Activated CD4-positive, CD25-positive, alpha-beta regulatory T cell treated with anti-CD3 and anti-CD28 coated beads, Interleukin-2, amount 50 U/mL, for 24 hours (primary cell): ENCODE data around the gene SERPINF2.
"Not testable (repeated sequence)": the region's sequence is repeated elsewhere in the genome, so short reads cannot be mapped to it uniquely, and the experiment has no call there.

Experiments
- ATAC-seq, 2 donors: fragments of 150-1000 bp; cut with Tn5 transposase; one replicate each; pipeline ENCODE4 v1.10.0; 2021; ENCODE audit warnings: mild to moderate bottlenecking in 1 of 2, moderate library complexity in 1 of 2

The SERPINF2 gene

DNA sequence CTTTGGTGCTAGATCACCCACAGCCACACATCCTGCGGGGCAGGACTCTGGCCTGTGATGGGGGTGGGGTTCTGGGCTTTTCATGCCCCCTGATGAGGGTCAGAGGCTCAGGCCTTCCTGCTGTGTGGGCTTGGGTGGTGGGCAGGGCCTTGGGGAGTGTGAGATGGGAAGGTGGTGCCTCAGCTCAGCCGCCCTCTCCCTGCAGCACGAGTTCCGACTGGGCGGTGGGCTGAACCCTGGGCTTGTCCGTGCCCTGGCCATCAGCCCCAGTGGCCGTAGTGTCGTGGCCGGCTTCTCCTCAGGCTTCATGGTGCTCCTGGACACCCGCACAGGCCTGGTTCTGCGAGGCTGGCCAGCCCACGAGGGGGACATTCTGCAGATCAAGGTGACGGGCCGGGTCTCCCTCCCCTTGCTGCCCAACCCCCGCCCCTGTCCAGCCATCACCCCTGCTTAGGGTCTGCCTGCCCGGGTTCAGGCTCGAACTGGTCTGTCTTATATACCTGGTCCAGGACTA lies 6.8 kb upstream of the SERPINF2 start:
- no peak for ATAC-seq

DNA sequence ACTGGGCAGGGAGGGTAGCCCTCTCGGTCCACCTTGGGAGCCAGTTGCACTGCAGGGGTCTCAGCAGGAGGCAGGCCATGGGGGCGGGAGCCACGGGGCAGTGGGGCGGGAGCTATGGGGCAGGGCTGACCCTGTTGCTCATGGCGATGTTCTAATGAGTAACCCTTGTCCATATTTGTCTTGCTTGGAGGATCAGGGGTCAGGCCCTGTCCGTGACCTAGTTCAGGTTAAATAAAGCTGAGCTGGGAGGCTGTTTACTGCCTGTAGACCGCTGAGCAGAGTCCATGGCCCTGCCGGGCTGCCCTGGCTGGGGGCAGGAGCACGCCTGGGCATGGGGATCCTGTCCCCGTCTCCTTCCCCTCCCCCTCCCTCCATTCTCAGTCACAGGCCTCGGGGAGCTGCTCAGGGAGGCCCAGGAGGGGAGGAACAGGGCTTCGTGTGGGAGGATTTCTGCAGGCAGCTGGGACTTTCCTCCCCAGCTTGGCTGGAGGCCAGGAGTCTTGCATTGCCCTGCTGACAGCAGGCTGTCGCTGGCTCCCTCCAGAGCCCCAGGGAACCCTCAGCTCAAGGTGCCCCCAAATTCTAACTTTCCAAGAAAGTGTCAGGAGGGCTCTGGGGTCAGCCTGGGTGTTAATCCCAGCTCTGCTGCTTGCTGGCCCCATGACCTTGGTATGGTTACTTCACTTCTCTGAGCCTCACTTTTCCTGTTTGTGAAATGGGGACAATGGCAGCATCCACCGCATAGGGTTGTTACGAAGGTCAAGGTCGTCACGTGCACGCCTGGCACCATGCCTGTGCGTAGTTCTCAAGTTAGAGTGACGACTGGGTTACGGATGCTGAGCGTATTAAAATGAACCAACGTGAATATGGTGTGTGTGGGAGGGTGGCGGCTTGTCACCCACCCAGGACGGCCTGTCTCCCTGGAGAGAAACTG lies 6.1 kb upstream of the SERPINF2 start:
- peak in 1 of 2 donors; percentile 51 for ATAC-seq

DNA sequence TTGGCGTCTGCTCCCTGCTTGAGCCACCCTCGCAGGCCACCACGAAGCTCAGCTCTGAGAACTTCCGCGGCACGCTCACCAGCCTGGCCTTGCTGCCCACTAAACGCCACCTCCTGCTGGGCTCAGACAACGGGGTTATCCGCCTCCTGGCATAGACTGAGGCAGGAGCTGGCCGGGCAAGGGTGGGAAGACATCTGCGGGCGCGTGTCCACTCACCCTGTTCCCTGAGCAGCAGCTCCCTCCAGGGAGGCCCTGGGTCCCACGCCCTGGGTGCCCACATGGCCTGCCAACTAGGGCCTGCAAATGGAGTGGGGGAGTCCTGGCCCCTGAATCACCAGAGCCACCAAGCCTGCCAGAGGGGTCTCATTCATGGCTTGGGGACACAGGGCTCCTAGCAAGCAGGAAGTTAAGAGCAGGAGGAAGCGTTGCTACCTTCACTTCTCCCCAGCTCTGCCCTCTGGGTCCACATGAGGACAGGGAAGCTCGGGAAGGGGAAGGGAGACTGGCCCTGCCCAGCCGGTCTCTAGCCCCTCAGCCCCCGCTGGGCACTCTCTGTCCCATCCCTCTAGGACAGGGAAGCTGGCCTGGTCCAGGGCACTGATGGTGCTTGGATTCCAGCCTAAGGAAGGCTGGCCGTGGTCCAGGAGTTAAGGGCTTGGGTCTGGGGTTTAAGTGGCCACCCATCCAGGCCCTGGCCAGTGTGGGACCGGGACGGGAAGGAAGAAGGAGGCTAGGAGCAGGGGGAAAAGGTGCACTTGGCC lies 5.0 kb upstream of the SERPINF2 start:
- ATAC-seq = no peak

DNA sequence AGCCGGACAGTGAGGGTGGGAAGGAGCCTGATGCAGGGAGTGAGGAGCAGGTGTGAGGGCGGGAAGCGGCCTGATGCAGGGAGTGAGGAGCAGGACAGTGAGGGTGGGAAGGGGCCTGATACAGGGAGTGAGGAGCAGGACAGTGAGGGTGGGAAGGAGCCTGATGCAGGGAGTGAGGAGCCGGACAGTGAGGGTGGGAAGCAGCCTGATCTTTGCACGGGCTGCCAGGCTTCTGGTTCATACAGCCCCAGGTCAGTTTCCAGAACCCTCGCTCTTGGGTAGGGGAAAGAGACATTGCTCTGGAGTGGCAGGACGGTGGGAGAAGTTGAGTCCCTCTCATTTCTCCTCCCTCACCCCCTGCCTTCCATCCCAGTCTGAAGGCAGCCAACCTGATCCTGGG lies 772 bp upstream of the SERPINF2 start:
- not testable (repeated sequence) for ATAC-seq

DNA sequence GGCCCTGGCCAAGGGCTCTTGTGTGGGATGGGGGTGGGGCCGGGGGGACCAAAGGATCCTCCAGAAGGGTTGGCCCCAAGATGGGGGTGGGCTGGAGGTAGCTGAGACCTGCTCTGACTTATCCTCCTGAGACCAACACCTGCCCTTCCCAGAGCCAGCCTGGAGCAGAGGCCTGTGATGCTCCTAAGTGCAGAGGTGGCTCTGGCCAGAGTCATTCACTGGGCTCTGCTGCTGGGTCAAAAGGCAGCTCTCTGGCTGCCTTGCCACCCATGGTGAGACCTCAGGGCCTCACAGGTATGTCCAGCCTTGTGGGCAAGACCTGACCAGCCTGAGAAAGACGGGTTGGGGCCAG lies 393 bp downstream of the SERPINF2 start:
- ATAC-seq = no peak

DNA sequence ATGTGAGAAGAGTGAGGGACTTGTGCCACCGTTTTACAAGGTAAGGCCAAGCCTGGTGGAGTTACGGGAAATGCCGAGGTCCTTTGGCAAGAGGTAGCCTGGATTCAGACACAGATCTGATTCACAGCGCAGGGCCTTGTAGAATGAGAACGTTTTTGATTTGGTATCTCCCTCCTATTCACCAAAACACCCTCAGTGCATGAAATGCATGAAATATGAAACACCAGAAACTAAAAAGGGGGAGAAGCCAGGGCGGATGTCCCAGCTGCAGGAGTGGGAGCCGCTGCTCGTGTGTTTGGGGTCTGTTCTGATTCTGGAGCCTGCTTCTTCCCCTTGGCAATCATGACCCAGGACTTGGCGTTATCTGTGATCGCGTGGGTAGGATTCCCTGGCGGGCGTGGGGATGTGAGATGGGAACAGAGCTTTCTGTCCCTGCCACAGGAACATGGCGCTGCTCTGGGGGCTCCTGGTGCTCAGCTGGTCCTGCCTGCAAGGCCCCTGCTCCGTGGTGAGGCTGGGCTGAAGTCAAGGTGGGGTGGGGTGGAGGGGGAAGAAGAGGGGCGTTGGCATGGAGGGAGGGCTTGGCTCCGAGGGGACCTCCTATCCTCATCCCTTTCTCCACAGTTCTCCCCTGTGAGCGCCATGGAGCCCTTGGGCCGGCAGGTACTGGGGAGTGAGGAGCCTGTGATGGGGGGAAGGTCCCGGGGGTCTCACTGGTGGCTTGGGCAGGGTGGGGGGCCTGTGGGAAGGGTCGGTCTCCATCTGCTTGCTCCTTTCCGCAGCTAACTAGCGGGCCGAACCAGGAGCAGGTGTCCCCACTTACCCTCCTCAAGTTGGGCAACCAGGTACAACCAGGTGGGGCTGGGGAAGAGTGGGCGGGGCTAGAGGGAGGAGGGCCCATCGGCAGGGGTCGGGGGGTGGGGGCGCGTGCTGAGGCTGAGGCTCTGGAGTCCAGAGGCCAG lies 2.2 kb downstream of the SERPINF2 start:
- ATAC-seq = no peak

DNA sequence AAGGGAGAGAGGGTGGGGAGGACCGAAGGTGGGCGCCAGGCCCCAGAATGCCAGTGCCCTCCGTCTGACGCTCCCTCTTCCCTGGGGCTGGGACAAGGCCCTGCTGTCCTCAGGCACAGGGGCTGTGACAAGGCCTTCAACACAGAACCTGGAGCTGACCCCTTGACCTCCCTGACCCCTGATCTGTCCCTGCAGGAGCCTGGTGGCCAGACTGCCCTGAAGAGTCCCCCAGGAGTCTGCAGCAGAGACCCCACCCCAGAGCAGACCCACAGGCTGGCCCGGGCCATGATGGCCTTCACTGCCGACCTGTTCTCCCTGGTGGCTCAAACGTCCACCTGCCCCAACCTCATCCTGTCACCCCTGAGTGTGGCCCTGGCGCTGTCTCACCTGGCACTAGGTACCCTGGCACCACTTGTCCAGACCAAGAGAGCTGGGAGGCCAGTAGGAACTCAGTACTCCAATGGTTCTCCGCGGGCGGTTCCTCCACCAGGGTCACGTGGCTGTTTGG lies 2.9 kb downstream of the SERPINF2 start:
- no peak for ATAC-seq

- ATAC-seq = no peak
Measured at GRCh38 chr17:1746975-1747543, 4.4 kb downstream of the SERPINF2 start.

- no peak for ATAC-seq
Measured at GRCh38 chr17:1750628-1751027, 8.0 kb downstream of the SERPINF2 start.

- ATAC-seq = no peak
Measured at GRCh38 chr17:1752425-1753262, 10.0 kb downstream of the SERPINF2 start.

- no peak for ATAC-seq
Measured at GRCh38 chr17:1753767-1754429, 11.2 kb downstream of the SERPINF2 start.

- no peak for ATAC-seq
Measured at GRCh38 chr17:1754430-1755112, 11.9 kb downstream of the SERPINF2 start.

GRCh38 chr17:1755252-1755826 lies 12.7 kb downstream of the SERPINF2 start:
- no peak for ATAC-seq

DNA sequence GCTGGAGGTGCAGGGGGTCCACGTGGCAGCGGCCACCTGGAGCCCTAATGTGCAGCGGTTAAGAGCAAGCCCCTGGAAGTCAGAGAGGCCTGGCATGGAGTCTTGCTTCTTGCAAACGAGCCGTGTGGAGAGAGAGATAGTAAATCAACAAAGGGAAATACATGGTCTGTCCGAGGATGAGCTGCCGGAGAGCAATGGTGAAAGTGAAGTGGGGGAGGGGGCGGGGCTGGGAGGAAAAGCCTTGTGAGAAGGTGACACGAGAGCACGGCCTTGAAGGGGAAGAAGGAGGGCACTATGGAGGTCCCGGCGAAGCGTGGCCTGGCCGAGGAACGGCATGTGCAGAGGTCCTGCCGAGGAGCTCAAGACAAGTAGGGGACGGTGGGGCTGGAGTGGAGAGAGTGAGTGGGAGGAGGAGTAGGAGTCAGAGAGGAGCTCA lies 13.2 kb downstream of the SERPINF2 start:
- no peak for ATAC-seq

DNA sequence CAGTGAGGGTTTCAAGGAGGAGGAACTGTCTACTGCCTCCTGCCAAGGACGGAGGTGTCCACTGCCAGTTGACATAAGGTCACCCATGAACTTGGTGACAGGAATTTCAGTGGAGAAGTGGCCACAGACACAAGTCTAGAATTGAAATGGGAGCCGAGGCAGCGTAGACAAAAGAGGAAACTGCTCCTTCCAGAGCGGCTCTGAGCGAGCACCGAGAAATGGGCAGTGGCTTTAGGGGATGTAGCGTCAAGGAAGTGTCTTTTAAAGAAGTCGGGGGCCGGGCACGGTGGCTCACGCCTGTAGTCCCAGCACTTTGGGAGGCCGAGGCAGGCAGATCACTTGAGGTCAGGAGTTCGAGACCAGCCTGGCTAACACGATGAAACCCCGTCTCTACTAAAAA lies 16.1 kb downstream of the SERPINF2 start:
- ATAC-seq = no peak

DNA sequence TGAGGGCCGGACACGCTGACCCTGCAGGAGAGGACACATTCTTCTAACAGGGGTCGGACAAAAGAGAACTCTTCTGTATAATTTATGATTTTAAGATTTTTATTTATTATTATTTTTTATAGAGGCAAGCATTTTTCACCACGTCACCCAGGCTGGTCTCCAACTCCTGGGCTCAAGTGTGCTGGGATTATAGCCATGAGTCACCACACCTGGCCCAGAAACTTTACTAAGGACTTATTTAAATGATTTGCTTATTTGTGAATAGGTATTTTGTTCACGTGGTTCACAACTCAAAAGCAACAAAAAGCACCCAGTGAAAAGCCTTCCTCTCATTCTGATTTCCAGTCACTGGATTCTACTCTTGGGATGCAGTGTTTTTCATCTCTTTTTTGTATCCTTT lies 16.9 kb downstream of the SERPINF2 start:
- no peak for ATAC-seq

- no peak for ATAC-seq
Measured at GRCh38 chr17:1762233-1762900, 19.7 kb downstream of the SERPINF2 start.
